HG03066 (cell line): ENCODE measurements around the gene NLRP12.
"Not testable (repeated sequence)": the region's sequence is repeated elsewhere in the genome, so short reads cannot be mapped to it uniquely, and the experiment has no call there.

Experiments used
- ATAC-seq: cut with Tn5 transposase; IDR thresholded peaks from one replicate; pipeline ENCODE4 v1.9.1; 2021; ENCODE audit warnings: low read depth; ENCODE audit not compliant: unreplicated experiment

NLRP12 gene

GRCh38 chr19:53782698-53783097, 41.4 kb downstream of the NLRP12 start:
- ATAC-seq = no peak

GRCh38 chr19:53781332-53781731, 42.8 kb downstream of the NLRP12 start:
- ATAC-seq = not testable (repeated sequence)

- no peak for ATAC-seq
Observed at GRCh38 chr19:53780506-53780905, 43.6 kb downstream of the NLRP12 start.

GRCh38 chr19:53775524-53775923, 48.6 kb downstream of the NLRP12 start:
- no peak for ATAC-seq

GRCh38 chr19:53774491-53774890, 49.6 kb downstream of the NLRP12 start:
- ATAC-seq = not testable (repeated sequence)

- no peak for ATAC-seq
Observed at GRCh38 chr19:53773999-53774398, 50.1 kb downstream of the NLRP12 start.

- ATAC-seq = no peak
Observed at GRCh38 chr19:53772943-53773342, 51.2 kb downstream of the NLRP12 start.

- no peak for ATAC-seq
Observed at GRCh38 chr19:53771144-53771543, 53.0 kb downstream of the NLRP12 start.

GRCh38 chr19:53769696-53770309, 54.3 kb downstream of the NLRP12 start:
- ATAC-seq = not testable (repeated sequence)

GRCh38 chr19:53768401-53768800, 55.7 kb downstream of the NLRP12 start:
- ATAC-seq = no peak

GRCh38 chr19:53758991-53759390, 65.1 kb downstream of the NLRP12 start:
- ATAC-seq = not testable (repeated sequence)
